GM18867 (cell line): ENCODE measurements around the gene NEDD8.
"Not testable (repeated sequence)": the region's sequence is repeated elsewhere in the genome, so short reads cannot be mapped to it uniquely, and the experiment has no call there.

Experiments
- ATAC-seq: cut with Tn5 transposase; IDR thresholded peaks from one replicate; pipeline ENCODE4 v1.9.1; 2021; ENCODE audit warnings: mild to moderate bottlenecking, moderate library complexity; ENCODE audit not compliant: unreplicated experiment

The NEDD8 gene

GRCh38 chr14:24228902-24229301, 3.3 kb downstream of the NEDD8 start:
- no peak for ATAC-seq

GRCh38 chr14:24226473-24226872, 5.7 kb downstream of the NEDD8 start:
- ATAC-seq, result no peak

GRCh38 chr14:24224618-24225071, 7.5 kb downstream of the NEDD8 start:
- no peak for ATAC-seq

- not testable (repeated sequence) for ATAC-seq
Measured at GRCh38 chr14:24222987-24223386, 9.2 kb downstream of the NEDD8 start.

GRCh38 chr14:24219521-24219920, 12.6 kb downstream of the NEDD8 start:
- ATAC-seq, result no peak

GRCh38 chr14:24219080-24219479, 13.1 kb downstream of the NEDD8 start:
- ATAC-seq, result no peak

- ATAC-seq, result not testable (repeated sequence)
Measured at GRCh38 chr14:24216876-24217275, 15.3 kb downstream of the NEDD8 start.

- no peak for ATAC-seq
Measured at GRCh38 chr14:24216345-24216699, 15.8 kb downstream of the NEDD8 start.

GRCh38 chr14:24215495-24216344, 16.4 kb downstream of the NEDD8 start, which contains the start of gene MDP1:
TSS of gene MDP1 (minus strand) at chr14:24216066. CDS start at chr14:24215955, 111 bp downstream.
- peak; percentile 63 for ATAC-seq

- ATAC-seq, result no peak
Measured at GRCh38 chr14:24213866-24214662, 18.1 kb downstream of the NEDD8 start.

- peak; percentile 81 for ATAC-seq
Measured at GRCh38 chr14:24212924-24213865, 19.0 kb downstream of the NEDD8 start, which contains the start of gene CHMP4A. TSS of gene CHMP4A (minus strand) at chr14:24213488. CDS start at chr14:24213439, 49 bp downstream.

GRCh38 chr14:24211311-24211710, 20.9 kb downstream of the NEDD8 start:
- no peak for ATAC-seq

- no peak for ATAC-seq
Measured at GRCh38 chr14:24207625-24208024, 24.5 kb downstream of the NEDD8 start.

GRCh38 chr14:24207104-24207551, 25.0 kb downstream of the NEDD8 start:
- ATAC-seq, result no peak

GRCh38 chr14:24206260-24207103, 25.7 kb downstream of the NEDD8 start:
- ATAC-seq, result no peak

GRCh38 chr14:24204163-24205146, 27.7 kb downstream of the NEDD8 start:
- ATAC-seq, result no peak

GRCh38 chr14:24203249-24203886, 28.8 kb downstream of the NEDD8 start:
- ATAC-seq, result not testable (repeated sequence)

- ATAC-seq, result not testable (repeated sequence)
Measured at GRCh38 chr14:24202538-24202937, 29.6 kb downstream of the NEDD8 start.
